Neural cell (in vitro differentiated cells): ENCODE results near the gene SLC5A2.

Experiments
- CTCF ChIP-seq: fragments of 450-650 bp; IDR thresholded peaks from 2 replicates; pipeline ENCODE4 v1.5.1; 2014; ENCODE audit warnings: antibody characterized with exemption, mild to moderate bottlenecking, moderate library complexity; ENCODE audit not compliant: poor library complexity, severe bottlenecking
- EZH2 ChIP-seq: fragments of 200-600, 300-800 bp; shearing (Covaris generic), sonication (generic); IDR thresholded peaks from 2 replicates; pipeline ENCODE4 v1.6.1; 2014; ENCODE audit warnings: antibody characterized with exemption, low read length, borderline replicate concordance, mild to moderate bottlenecking; ENCODE audit not compliant: insufficient read depth, poor library complexity, severe bottlenecking

GRCh38 chr16:31456988-31457360, 25.9 kb upstream of the SLC5A2 start:
- no peak for TF ChIP-seq CTCF
- TF ChIP-seq EZH2 = no peak
